Breast epithelium (tissue), 4 donors: ENCODE measurements around the gene KCTD11. TPM values are rescaled to one million over a fixed set of nuclear protein-coding genes. Genes with fewer than 3 reads are reported as not detected.
"Not testable (repeated sequence)": the region's sequence is repeated elsewhere in the genome, so short reads cannot be mapped to it uniquely, and the experiment has no call there.

Experiments
- DNase-seq, 2 donors: peaks; one replicate each; pipeline ENCODE4 v3.0.0-alpha.2; 2019; ENCODE audit warnings: low spot score in 2 of 2
- H3K27ac ChIP-seq, 2 donors: fragments of 200-600 bp; sonication (generic) in 1 of 2; one replicate each; pipeline ENCODE4 v1.5.1; 2016 to 2019; ENCODE audit warnings: mild to moderate bottlenecking in 1 of 2
- H3K27me3 ChIP-seq, 2 donors: fragments of 200-600 bp; sonication (generic) in 1 of 2; one replicate each; pipeline versions ENCODE4 v1.5.1 to v1.6.0; 2017 to 2019; ENCODE audit warnings: control low read depth in 1 of 2, mild to moderate bottlenecking in 1 of 2
- H3K36me3 ChIP-seq: fragments of 200-600 bp; one replicate; pipeline ENCODE4 v1.5.1; 2019
- H3K4me1 ChIP-seq, 2 donors: fragments of 200-600 bp; sonication (generic); one replicate each; pipeline ENCODE4 v1.5.1; 2016 to 2019; ENCODE audit warnings: control low read depth in 1 of 2
- H3K4me3 ChIP-seq, 3 donors: fragments of 200-600 bp; sonication (generic); 1 replicate in 2 of 3; 2 replicates in 1 of 3; pipeline ENCODE4 v1.5.1; 2016 to 2019; ENCODE audit warnings: mild to moderate bottlenecking in 3 of 3, moderate library complexity in 2 of 3
- H3K9me3 ChIP-seq, 2 donors: fragments of 200-600 bp; sonication (generic) in 1 of 2; one replicate each; pipeline ENCODE4 v1.5.1; 2016 to 2019; ENCODE audit warnings: control low read depth in 1 of 2
- CTCF ChIP-seq, 3 donors: fragments of 450-650 bp; IDR thresholded peaks; one replicate each; pipeline ENCODE4 v1.5.1; 2016 to 2017; ENCODE audit warnings: antibody characterized with exemption in 3 of 3, mild to moderate bottlenecking in 3 of 3, moderate library complexity in 3 of 3
- POLR2A ChIP-seq: fragments of 450-650 bp; IDR thresholded peaks from one replicate; pipeline ENCODE4 v1.6.1; 2016; ENCODE audit warnings: antibody characterized with exemption, mild to moderate bottlenecking, moderate library complexity
- POLR2AphosphoS5 ChIP-seq, 3 donors: sonication (generic); formaldehyde crosslinking; IDR thresholded peaks; one replicate each; pipeline ENCODE4 v1.6.1; 2017; ENCODE audit warnings: antibody characterized with exemption in 3 of 3
- intact Hi-C: fragments of 100-400 bp; cut with DNase I; formaldehyde crosslinking; loops from one replicate; pipeline ENCODE4 v1.15.1; 2023; ENCODE audit warnings: low total_unique reads
- total RNA-seq, 3 donors: library from RNA; depleted of rRNA; stranded (reverse); fragments of >200 nt; gene quantifications; one replicate each; pipeline ENCODE4 v1.1.0, GENCODE V29; 2016

KCTD11 gene
- total RNA-seq, 3 donors from 2014 or later: 9.1 to 11.5 (median 11.0) TPM

DNA sequence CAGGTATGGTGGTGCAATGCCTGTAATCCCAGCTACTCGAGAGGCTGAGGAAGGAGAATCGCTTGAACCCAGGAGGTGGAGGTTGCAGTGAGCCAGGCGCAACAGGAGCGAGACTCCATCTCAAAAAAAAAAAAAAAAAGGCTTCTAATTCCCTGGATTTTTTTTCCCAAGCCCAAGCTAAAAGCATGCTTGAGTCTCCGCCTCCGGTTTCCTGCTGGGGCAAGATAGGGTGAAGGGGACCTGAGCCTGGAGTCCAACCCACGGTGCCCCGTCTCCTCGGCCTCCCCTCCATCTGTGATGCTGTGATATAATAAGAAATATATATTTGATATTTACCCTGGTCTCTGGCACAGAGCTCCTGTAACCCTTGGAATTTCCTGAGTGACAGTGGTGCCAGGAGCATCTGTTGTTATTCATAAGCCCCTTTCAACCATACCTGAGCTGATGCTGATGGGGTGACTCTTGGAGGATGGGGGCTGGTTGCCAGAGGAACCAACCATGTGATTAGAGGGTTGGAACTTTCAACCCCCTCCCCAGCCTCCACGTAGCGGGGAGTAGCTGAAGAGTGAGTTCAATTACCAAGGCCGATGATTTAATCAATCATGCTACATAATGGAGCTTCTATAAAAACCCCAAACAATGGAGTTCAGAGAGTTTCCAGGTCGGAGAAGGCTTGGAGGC lies 16.1 kb downstream of the KCTD11 start:
- intact Hi-C loops: no loop called here
- no peaks in the 10 kb centered on the region for H3K9me3 ChIP-seq
- no peak overlapping the region for H3K4me3 ChIP-seq
- no peaks in the 10 kb centered on the region for H3K27me3 ChIP-seq
- no peaks in the 10 kb centered on the region for H3K36me3 ChIP-seq
- H3K4me1 ChIP-seq: no peaks in the 10 kb centered on the region
- no peak for TF ChIP-seq POLR2A
- TF ChIP-seq CTCF (IDR thresholded peaks at IDR 0.05): no peak
- TF ChIP-seq POLR2AphosphoS5 (IDR thresholded peaks at IDR 0.05): no peak
- no peak overlapping the region for H3K27ac ChIP-seq
- no peak for DNase-seq

GRCh38 chr17:7368599-7368994 lies 16.6 kb downstream of the KCTD11 start:
- H3K4me3 ChIP-seq, H3K27ac ChIP-seq, H3K9me3 ChIP-seq, H3K36me3 ChIP-seq, DNase-seq, intact Hi-C loops, H3K4me1 ChIP-seq, H3K27me3 ChIP-seq: not testable (repeated sequence)

DNA sequence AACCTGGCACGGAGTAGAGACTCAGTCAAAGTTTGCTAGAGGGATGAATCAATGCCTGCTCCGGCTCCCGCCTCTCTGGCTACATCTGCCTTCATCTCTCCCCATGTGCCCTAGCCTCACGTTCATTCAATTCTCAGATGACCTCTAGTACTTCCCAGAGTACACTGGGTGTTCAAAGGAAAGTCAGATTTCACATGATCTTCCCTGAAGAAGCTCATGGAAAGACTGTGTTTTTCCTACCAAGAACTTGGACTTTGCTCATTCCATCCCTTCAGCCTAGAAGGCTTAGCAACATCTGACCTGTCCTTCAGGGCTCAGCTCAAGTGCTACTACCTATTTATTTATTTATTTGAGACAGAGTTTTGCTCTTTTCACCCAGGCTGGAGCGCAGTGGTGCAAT lies 17.9 kb downstream of the KCTD11 start:
- no peak overlapping the region for H3K27ac ChIP-seq
- H3K9me3 ChIP-seq: no peaks in the 10 kb centered on the region
- intact Hi-C loops: no loop called here
- H3K27me3 ChIP-seq: no peaks in the 10 kb centered on the region
- H3K4me3 ChIP-seq: no peak overlapping the region
- H3K4me1 ChIP-seq: no peaks in the 10 kb centered on the region
- no peak for DNase-seq
- no peaks in the 10 kb centered on the region for H3K36me3 ChIP-seq
- TF ChIP-seq POLR2A (no peak), POLR2AphosphoS5 (IDR thresholded peaks at IDR 0.05) (no peak), CTCF (IDR thresholded peaks at IDR 0.05) (no peak)

DNA sequence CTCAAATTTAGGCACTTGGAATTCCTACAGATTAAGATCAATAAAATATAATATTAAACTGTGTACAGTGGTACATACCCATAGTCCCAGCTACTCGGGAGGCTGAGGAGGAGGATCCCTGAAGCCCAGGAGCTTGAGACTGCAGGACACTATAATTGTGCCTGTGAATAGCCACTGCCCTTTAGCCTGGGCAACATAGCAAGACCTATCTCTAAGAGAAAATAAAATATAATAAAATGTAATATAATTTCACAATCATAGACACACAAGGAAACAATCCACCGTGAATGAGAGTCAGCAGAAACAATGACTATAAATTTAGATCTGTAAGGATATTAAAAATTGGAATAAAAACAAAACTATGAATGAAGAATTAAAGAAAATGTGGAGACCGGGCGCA lies 18.9 kb downstream of the KCTD11 start:
- Histone ChIP-seq H3K27ac (no peak overlapping the region), H3K9me3 (no peaks in the 10 kb centered on the region), H3K4me3 (no peak overlapping the region), H3K36me3 (no peaks in the 10 kb centered on the region), H3K4me1 (no peaks in the 10 kb centered on the region), H3K27me3 (no peaks in the 10 kb centered on the region)
- intact Hi-C loops: no loop called here
- TF ChIP-seq POLR2AphosphoS5 (IDR thresholded peaks at IDR 0.05): no peak
- TF ChIP-seq CTCF (IDR thresholded peaks at IDR 0.05): no peak
- no peak for TF ChIP-seq POLR2A
- DNase-seq: no peak

DNA sequence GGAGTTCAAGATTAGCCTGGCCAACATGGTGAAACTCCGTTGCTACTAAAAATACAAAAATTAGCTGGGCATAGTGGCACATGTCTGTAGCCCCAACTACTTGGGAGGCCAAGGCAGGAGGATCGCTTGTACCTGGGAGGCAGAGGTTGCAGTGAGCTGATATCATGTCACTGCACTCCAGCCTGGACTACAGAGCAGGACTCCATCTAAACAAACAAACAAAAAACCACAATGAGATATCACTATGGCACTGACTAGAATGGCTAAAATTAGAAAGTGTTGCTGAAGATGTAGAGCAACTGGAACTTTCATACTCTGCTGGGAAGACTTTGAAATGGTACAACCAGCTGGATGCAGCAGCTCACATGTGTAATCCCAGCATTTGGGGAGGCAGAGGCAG lies 22.4 kb downstream of the KCTD11 start:
- no peak overlapping the region for H3K27ac ChIP-seq
- H3K9me3 ChIP-seq: no peaks in the 10 kb centered on the region
- no peaks in the 10 kb centered on the region for H3K27me3 ChIP-seq
- intact Hi-C loops: no loop called here
- H3K4me1 ChIP-seq: no peaks in the 10 kb centered on the region
- DNase-seq: no peak
- H3K36me3 ChIP-seq: no peaks in the 10 kb centered on the region
- no peak overlapping the region for H3K4me3 ChIP-seq
- TF ChIP-seq CTCF (IDR thresholded peaks at IDR 0.05): no peak
- TF ChIP-seq POLR2A: no peak
- TF ChIP-seq POLR2AphosphoS5 (IDR thresholded peaks at IDR 0.05): no peak

GRCh38 chr17:7379134-7379533 lies 27.2 kb downstream of the KCTD11 start:
- TF ChIP-seq POLR2A: no peak
- TF ChIP-seq CTCF (IDR thresholded peaks at IDR 0.05): no peak
- no peak for TF ChIP-seq POLR2AphosphoS5 (IDR thresholded peaks at IDR 0.05)
- intact Hi-C loops: no loop called here
- Histone ChIP-seq H3K4me1 (peaks cover 0 to 4% of the 10 kb centered on the region in 2 donors), H3K27me3 (no peaks in the 10 kb centered on the region), H3K36me3 (no peaks in the 10 kb centered on the region), H3K27ac (no peak overlapping the region), H3K9me3 (no peaks in the 10 kb centered on the region), H3K4me3 (no peak overlapping the region)
- no peak for DNase-seq
